GDM1 (cell line): ENCODE measurements around the gene LCN2.
"Not testable (repeated sequence)": the region's sequence is repeated elsewhere in the genome, so short reads cannot be mapped to it uniquely, and the experiment has no call there.

Source experiments
- DNase-seq: peaks from one replicate; lab custom pipeline; 2025; lab: John Stamatoyannopoulos, UW

Gene LCN2

GRCh38 chr9:128149001-128149701 is at the start of gene LCN2:
TSS of gene LCN2 (plus strand) at chr9:128149453. CDS start at chr9:128149526, 73 bp downstream.
- DNase-seq: no peak

DNA sequence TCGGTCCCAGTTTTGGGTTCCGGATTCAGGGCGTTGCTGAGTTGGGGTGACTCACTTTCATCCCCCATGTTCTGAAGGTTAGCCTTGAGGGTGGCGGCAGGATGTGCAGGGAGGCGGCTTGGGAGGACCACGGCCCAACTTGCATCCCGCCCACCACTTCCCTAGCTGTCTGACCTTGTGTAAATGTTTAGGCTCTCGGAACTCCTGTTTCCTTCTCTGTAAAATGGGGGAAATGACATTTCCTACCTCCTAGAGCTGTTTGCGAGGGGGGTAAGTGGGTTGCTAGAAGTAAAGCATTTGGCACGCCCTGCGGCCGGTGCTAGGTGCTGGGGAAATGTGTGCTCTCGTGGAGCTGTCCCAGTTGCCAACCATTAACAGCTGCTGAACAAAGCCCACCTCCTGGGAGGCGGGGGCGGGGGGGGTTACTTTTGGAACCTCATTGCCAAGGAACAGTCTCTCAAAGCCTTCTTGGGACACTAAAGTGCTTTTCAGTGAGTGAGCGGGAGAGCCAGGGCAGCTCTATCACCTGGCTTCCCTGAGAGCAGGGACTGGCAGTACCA is 49.2 kb upstream of the LCN2 start:
- DNase-seq: no peak

GRCh38 chr9:128100581-128100980 is 48.7 kb upstream of the LCN2 start:
- DNase-seq: no peak

- DNase-seq: no peak
Measured at GRCh38 chr9:128101231-128101661, 48.0 kb upstream of the LCN2 start.

GRCh38 chr9:128101690-128102089 is 47.6 kb upstream of the LCN2 start:
- DNase-seq: no peak

- no peak for DNase-seq
Measured at GRCh38 chr9:128102196-128102595, 47.1 kb upstream of the LCN2 start.

DNA sequence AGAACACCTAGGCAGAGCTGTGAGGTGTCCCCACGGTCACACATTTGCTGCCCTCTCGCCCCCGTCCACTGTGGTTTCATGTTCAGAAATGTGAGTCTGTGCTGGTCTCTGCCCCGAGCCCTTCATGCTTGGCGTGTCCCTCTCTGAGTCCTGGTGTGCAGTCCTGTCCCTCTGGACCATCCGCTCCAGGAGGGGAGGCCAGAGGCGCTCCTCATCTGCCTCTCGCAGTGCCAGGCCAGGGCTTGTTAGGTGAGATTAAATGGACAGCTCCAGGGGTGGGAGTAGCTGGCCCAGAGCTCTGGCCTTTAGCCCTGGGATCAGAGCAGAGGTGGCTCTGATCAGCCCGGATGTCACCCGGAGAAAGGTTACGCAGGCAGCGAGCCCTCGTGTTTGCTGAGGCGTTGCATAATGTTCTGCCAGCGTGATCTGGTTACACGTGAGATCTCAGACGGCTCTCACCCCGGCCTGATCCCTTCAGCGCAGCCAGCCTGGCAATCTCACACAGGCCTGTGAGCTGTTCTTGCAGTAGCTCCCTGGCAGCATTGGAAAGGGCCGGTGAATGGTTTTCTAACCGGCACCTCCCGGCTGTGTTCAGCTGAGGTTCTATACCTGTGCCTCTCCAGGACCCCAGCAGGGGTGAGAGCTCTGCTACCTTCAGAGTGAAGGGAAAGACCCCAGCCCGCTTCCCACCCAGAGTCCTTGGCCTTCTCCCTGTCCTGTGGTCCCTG is 46.2 kb upstream of the LCN2 start:
- DNase-seq: no peak

DNA sequence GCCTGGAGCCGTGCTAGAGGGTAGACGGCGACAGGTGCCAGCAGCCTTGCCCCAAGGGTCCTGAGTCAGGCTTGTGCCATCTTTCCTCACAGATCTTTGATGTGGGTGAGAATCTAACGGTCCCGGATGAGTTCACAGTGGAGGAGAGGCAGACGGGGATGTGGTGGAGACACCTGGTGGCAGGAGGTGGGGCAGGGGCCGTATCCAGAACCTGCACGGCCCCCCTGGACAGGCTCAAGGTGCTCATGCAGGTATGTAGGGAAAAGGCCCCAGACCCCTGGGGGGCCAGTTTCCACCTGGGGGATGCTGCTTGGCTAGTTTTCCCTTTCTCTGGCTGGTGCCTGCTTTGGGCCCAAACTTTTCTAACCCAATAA is 45.7 kb upstream of the LCN2 start:
- DNase-seq: no peak

DNA sequence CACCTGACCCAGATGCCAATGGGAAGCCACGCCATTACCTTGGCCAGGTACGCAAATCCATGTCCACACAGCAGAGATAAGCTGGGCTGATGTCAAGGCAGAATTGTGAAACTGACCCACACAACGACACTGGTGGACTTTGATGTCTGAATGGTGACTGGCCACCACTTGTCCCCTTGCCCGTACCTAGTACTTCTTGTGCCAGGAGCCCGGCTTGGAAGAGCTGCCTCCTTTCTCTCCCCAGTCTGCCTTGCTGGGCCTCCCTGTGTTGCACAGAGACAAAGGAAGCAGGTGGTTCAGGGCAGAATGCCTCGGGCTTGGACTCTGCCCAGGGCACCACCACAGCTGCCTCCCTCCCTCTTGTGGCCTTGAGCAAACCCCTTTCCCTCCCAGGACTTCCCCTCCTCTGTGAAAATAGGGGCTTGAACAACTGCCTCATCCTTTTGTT is 45.1 kb upstream of the LCN2 start:
- DNase-seq: no peak

- DNase-seq: no peak
Measured at GRCh38 chr9:128105538-128106175, 43.6 kb upstream of the LCN2 start.

GRCh38 chr9:128106181-128106939 is 42.9 kb upstream of the LCN2 start:
- no peak for DNase-seq

DNA sequence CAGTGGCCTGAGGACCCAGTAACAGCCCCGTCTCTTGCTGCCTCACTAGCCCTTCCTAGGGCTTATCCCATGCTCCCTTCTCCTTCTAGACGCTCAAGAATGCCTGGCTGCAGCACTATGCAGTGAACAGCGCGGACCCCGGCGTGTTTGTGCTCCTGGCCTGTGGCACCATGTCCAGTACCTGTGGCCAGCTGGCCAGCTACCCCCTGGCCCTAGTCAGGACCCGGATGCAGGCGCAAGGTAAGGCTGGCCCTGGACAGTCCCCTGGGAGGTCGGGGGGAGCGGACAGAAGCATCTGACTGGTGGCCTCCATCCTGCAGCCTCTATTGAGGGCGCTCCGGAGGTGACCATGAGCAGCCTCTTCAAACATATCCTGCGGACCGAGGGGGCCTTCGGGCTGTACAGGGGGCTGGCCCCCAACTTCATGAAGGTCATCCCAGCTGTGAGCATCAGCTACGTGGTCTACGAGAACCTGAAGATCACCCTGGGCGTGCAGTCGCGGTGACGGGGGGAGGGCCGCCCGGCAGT is 42.2 kb upstream of the LCN2 start:
- DNase-seq: no peak

DNA sequence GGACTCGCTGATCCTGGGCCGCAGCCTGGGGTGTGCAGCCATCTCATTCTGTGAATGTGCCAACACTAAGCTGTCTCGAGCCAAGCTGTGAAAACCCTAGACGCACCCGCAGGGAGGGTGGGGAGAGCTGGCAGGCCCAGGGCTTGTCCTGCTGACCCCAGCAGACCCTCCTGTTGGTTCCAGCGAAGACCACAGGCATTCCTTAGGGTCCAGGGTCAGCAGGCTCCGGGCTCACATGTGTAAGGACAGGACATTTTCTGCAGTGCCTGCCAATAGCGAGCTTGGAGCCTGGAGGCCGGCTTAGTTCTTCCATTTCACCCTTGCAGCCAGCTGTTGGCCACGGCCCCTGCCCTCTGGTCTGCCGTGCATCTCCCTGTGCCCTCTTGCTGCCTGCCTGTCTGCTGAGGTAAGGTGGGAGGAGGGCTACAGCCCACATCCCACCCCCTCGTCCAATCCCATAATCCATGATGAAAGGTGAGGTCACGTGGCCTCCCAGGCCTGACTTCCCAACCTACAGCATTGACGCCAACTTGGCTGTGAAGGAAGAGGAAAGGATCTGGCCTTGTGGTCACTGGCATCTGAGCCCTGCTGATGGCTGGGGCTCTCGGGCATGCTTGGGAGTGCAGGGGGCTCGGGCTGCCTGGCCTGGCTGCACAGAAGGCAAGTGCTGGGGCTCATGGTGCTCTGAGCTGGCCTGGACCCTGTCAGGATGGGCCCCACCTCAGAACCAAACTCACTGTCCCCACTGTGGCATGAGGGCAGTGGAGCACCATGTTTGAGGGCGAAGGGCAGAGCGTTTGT is 41.6 kb upstream of the LCN2 start:
- no peak for DNase-seq

- no peak for DNase-seq
Measured at GRCh38 chr9:128108269-128109049, 40.8 kb upstream of the LCN2 start.

- no peak for DNase-seq
Measured at GRCh38 chr9:128109050-128109709, 40.1 kb upstream of the LCN2 start.

DNA sequence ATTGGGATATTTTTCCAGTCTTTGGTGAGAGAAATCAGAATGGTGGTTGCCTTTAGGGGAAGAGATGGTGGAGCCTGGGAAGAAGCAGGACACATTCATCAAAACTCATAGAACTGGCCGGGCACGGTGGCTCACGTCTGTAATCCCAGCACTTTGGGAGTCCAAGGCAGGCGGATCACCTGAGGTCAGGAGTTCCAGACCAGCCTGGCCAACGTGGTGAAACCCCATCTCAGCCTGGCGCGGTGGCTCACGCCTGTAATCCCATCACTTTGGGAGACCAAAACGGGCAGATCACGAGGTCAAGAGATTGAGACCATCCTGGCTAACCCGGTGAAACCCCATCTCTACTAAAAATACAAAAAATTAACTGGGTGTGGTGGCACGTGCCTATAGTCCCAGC is 37.5 kb upstream of the LCN2 start:
- DNase-seq: not testable (repeated sequence)

- no peak for DNase-seq
Measured at GRCh38 chr9:128113526-128114325, 35.5 kb upstream of the LCN2 start.

- DNase-seq: no peak
Measured at GRCh38 chr9:128114326-128115186, 34.7 kb upstream of the LCN2 start.
